ENCODE data around the gene PARP15. TPM values are rescaled to one million over a fixed set of nuclear protein-coding genes. Genes with fewer than 3 reads are reported as not detected.
A peak's percentile ranks its signal among the peaks of the same experiment; 100 is the strongest.

Gene PARP15
- total RNA-seq, 1 experiment from 2014 or later, result 0.24 TPM

- peaks cover 17 to 28% of the 10 kb centered on the region in 2 experiments for H3K4me1 Mint-ChIP-seq
- H3K79me1 ChIP-seq (ENCODE audit: insufficient read depth, low read depth, low read length, poor library complexity, severe bottlenecking), result no peaks in the 10 kb centered on the region
- peak overlapping the region; percentile 58 for H3K4me2 ChIP-seq (ENCODE audit: insufficient read depth, insufficient read length, low read length)
- H4K20me1 ChIP-seq (ENCODE audit: control insufficient read depth, insufficient read depth, insufficient read length), result no peaks in the 10 kb centered on the region
- H3K23me2 ChIP-seq (ENCODE audit: insufficient read length, low read depth, low read length, poor library complexity, severe bottlenecking), result no peaks in the 10 kb centered on the region
- no peak overlapping the region for H2BK20ac ChIP-seq (ENCODE audit: low read depth, low read length, poor library complexity, severe bottlenecking)
- no peaks in the 10 kb centered on the region for H3K9me3 Mint-ChIP-seq
- no peak for DNase-seq
- no peak overlapping the region for H2BK12ac ChIP-seq (ENCODE audit: insufficient read length, low read depth, low read length)
- no peaks in the 10 kb centered on the region; a peak in 2 of 7 replicates for H3K36me3 Mint-ChIP-seq (ENCODE audit: insufficient read depth in 1 of 3, low read depth in 3 of 3)
- no peak overlapping the region for H3K9ac ChIP-seq (ENCODE audit: extremely low read depth, insufficient read length, low read length)
- H2BK120ac ChIP-seq (ENCODE audit: low read depth, low read length, poor library complexity, severe bottlenecking), result no peak overlapping the region
- no peak overlapping the region for H3K14ac ChIP-seq (ENCODE audit: insufficient read depth, low read length)
- H4K91ac ChIP-seq (ENCODE audit: insufficient read length, low read depth, low read length), result no peak overlapping the region
- H3K4ac ChIP-seq (ENCODE audit: low read depth, low read length), result no peak overlapping the region
- H3K27me3 Mint-ChIP-seq (ENCODE audit: low read depth), result peaks cover 3% of the 10 kb centered on the region; the same call in 1 of the 2 replicates
- H3K9me3 ChIP-seq (ENCODE audit: control insufficient read depth, low read depth, low read length), result no peaks in the 10 kb centered on the region
- no peak overlapping the region for H2BK15ac ChIP-seq (ENCODE audit: low read depth, low read length)
- peak overlapping the region in 1 of 3 experiments; percentile 16; a peak in 1 of 7 replicates for H3K27ac Mint-ChIP-seq
- peak overlapping the region; percentile 71 to 81 for H3K4me3 Mint-ChIP-seq
- TF ChIP-seq, protein P1, sequence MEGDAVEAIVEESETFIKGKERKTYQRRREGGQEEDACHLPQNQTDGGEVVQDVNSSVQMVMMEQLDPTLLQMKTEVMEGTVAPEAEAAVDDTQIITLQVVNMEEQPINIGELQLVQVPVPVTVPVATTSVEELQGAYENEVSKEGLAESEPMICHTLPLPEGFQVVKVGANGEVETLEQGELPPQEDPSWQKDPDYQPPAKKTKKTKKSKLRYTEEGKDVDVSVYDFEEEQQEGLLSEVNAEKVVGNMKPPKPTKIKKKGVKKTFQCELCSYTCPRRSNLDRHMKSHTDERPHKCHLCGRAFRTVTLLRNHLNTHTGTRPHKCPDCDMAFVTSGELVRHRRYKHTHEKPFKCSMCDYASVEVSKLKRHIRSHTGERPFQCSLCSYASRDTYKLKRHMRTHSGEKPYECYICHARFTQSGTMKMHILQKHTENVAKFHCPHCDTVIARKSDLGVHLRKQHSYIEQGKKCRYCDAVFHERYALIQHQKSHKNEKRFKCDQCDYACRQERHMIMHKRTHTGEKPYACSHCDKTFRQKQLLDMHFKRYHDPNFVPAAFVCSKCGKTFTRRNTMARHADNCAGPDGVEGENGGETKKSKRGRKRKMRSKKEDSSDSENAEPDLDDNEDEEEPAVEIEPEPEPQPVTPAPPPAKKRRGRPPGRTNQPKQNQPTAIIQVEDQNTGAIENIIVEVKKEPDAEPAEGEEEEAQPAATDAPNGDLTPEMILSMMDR (conservative IDR thresholded peaks at IDR 0.05), result no peak
- H3K56ac ChIP-seq (ENCODE audit: insufficient read length, low read depth, low read length), result no peak overlapping the region
- H4K8ac ChIP-seq (replicated peaks; ENCODE audit: insufficient read length, low read depth, low read length), result no peak overlapping the region
- H2BK5ac ChIP-seq (ENCODE audit: insufficient read length, low read length), result no peak overlapping the region
- H3K27me3 ChIP-seq (ENCODE audit: insufficient read depth, low read length), result no peaks in the 10 kb centered on the region
- H3T11ph ChIP-seq (ENCODE audit: low read length), result no peak overlapping the region
- no peak overlapping the region for H3K18ac ChIP-seq (ENCODE audit: insufficient read length, low read depth, low read length)
- WGBS (ENCODE audit: extremely low coverage, insufficient read length, low lambda C conversion rate), result no CpG with 5 or more reads among the region's 5 CpGs
- H3K79me2 ChIP-seq (ENCODE audit: insufficient read depth, low read length), result no peaks in the 10 kb centered on the region
- H3K4me1 ChIP-seq (ENCODE audit: insufficient read depth, low read length), result peaks cover 9% of the 10 kb centered on the region
- peak overlapping the region; percentile 25 for H2AFZ ChIP-seq (ENCODE audit: low read length)
- H4K5ac ChIP-seq (ENCODE audit: insufficient read length, low read depth, low read length), result no peak overlapping the region
- H2AK5ac ChIP-seq (ENCODE audit: insufficient read length, low read length), result no peak overlapping the region
- H3K23ac ChIP-seq (ENCODE audit: insufficient read length, low read depth, low read length), result no peak overlapping the region
- H3K27ac ChIP-seq (ENCODE audit: insufficient read length, low read depth, low read length), result no peak overlapping the region
These were observed 14.3 kb upstream of the PARP15 start for GRCh38 chr3:122562923-122563716.
